Liver (tissue), 9 donors: ENCODE results near the gene HOXD11. TPM values are rescaled to one million over a fixed set of nuclear protein-coding genes. Genes with fewer than 3 reads are reported as not detected.

ENCODE experiments used
- DNase-seq: peaks from one replicate; pipeline ENCODE4 v3.0.0-alpha.2; 2017; ENCODE audit warnings: low spot score
- H3K27ac ChIP-seq, 2 donors: one replicate each; pipeline ENCODE4 v1.7.0; 2013; ENCODE audit warnings: inconsistent platforms in 2 of 2, low read length in 2 of 2, control low read depth in 1 of 2, low read depth in 1 of 2, mild to moderate bottlenecking in 1 of 2
- H3K27me3 ChIP-seq, 4 donors: one replicate each; pipeline versions ENCODE4 v1.6.1 to v1.7.0; 2013; ENCODE audit warnings: low read length in 3 of 4, inconsistent platforms in 1 of 4, mild to moderate bottlenecking in 1 of 4, moderate library complexity in 1 of 4; ENCODE audit not compliant: control insufficient read depth in 4 of 4, insufficient read depth in 4 of 4
- H3K36me3 ChIP-seq, 4 donors: one replicate each; pipeline versions ENCODE4 v1.6.1 to v1.7.0; 2013; ENCODE audit warnings: low read length in 3 of 4, mild to moderate bottlenecking in 3 of 4, low read depth in 1 of 4, moderate library complexity in 1 of 4; ENCODE audit not compliant: control insufficient read depth in 4 of 4, insufficient read depth in 3 of 4
- H3K4me1 ChIP-seq, 4 donors: one replicate each; pipeline versions ENCODE4 v1.6.1 to v1.7.0; 2013; ENCODE audit warnings: low read length in 3 of 4, mild to moderate bottlenecking in 3 of 4, moderate library complexity in 1 of 4; ENCODE audit not compliant: control insufficient read depth in 4 of 4, insufficient read depth in 4 of 4
- H3K4me3 ChIP-seq, 3 donors: one replicate each; pipeline versions ENCODE4 v1.6.1 to v1.7.0; 2013; ENCODE audit warnings: low read length in 3 of 3, control low read depth in 1 of 3, low read depth in 1 of 3, mild to moderate bottlenecking in 1 of 3
- H3K9ac ChIP-seq, 2 donors: one replicate each; pipeline ENCODE4 v1.7.0; 2013; ENCODE audit warnings: low read length in 2 of 2, mild to moderate bottlenecking in 2 of 2, moderate library complexity in 2 of 2, control low read depth in 1 of 2, low read depth in 1 of 2
- H3K9me3 ChIP-seq, 4 donors: one replicate each; pipeline versions ENCODE4 v1.6.1 to v1.7.0; 2013; ENCODE audit warnings: low read length in 3 of 4; ENCODE audit not compliant: control insufficient read depth in 4 of 4
- ATF3 ChIP-seq: IDR thresholded peaks from 2 replicates; pipeline ENCODE4 v1.6.1; 2016; ENCODE audit warnings: antibody characterized with exemption
- CTCF ChIP-seq: fragments of 150-350 bp; IDR thresholded peaks from 2 replicates; pipeline ENCODE4 v1.5.1; 2017; ENCODE audit warnings: improper control_type of control experiment, low read depth, low read length; ENCODE audit not compliant: missing input control
- EGR1 ChIP-seq, 2 donors: IDR thresholded peaks; 2 replicates each; pipeline ENCODE4 v1.6.1; 2016 to 2018; ENCODE audit warnings: antibody characterized with exemption in 2 of 2, low read depth in 2 of 2
- FOXA1 ChIP-seq: IDR thresholded peaks from 2 replicates; pipeline ENCODE4 v1.6.1; 2016; ENCODE audit warnings: antibody characterized with exemption
- FOXA2 ChIP-seq: IDR thresholded peaks from 2 replicates; pipeline ENCODE4 v1.6.1; 2016; ENCODE audit warnings: antibody characterized with exemption
- GABPA ChIP-seq, 2 donors: IDR thresholded peaks in 1 of 2; conservative IDR thresholded peaks in 1 of 2; 2 replicates each; pipeline ENCODE4 v1.6.1; 2016; ENCODE audit warnings: antibody characterized with exemption in 2 of 2, mild to moderate bottlenecking in 1 of 2, moderate library complexity in 1 of 2
- HNF4A ChIP-seq, 2 donors: conservative IDR thresholded peaks; 2 replicates each; pipeline ENCODE4 v1.6.1; 2016; ENCODE audit warnings: antibody characterized with exemption in 2 of 2, mild to moderate bottlenecking in 2 of 2
- HNF4G ChIP-seq: IDR thresholded peaks from 2 replicates; pipeline ENCODE4 v1.6.1; 2016; ENCODE audit warnings: antibody characterized with exemption
- JUND ChIP-seq, 2 donors: IDR thresholded peaks; 2 replicates each; pipeline ENCODE4 v1.6.1; 2016; ENCODE audit warnings: antibody characterized with exemption in 2 of 2
- MAX ChIP-seq: IDR thresholded peaks from 2 replicates; pipeline ENCODE4 v1.6.1; 2016; ENCODE audit warnings: antibody characterized with exemption
- NR2F2 ChIP-seq: IDR thresholded peaks from 2 replicates; pipeline ENCODE4 v1.6.1; 2016; ENCODE audit warnings: antibody characterized with exemption
- RAD21 ChIP-seq, 2 donors: IDR thresholded peaks; 2 replicates each; pipeline ENCODE4 v1.6.1; 2016; ENCODE audit warnings: antibody characterized with exemption in 2 of 2, mild to moderate bottlenecking in 2 of 2
- REST ChIP-seq: IDR thresholded peaks from 2 replicates; pipeline ENCODE4 v1.6.1; 2016; ENCODE audit warnings: antibody characterized with exemption, mild to moderate bottlenecking
- RXRA ChIP-seq, 2 donors: IDR thresholded peaks; 2 replicates each; pipeline ENCODE4 v1.6.1; 2017 to 2018; ENCODE audit warnings: antibody characterized with exemption in 2 of 2, mild to moderate bottlenecking in 1 of 2
- SP1 ChIP-seq: IDR thresholded peaks from 2 replicates; pipeline ENCODE4 v1.6.1; 2018; ENCODE audit warnings: antibody characterized with exemption, mild to moderate bottlenecking
- TAF1 ChIP-seq: conservative IDR thresholded peaks from 2 replicates; pipeline ENCODE4 v1.6.1; 2016; ENCODE audit warnings: antibody characterized with exemption, mild to moderate bottlenecking
- YY1 ChIP-seq: IDR thresholded peaks from 2 replicates; pipeline ENCODE4 v1.6.1; 2016; ENCODE audit warnings: antibody characterized with exemption, mild to moderate bottlenecking
- ZBTB33 ChIP-seq: IDR thresholded peaks from 2 replicates; pipeline ENCODE4 v1.6.1; 2016; ENCODE audit warnings: antibody characterized with exemption
- WGBS: extraction: QIAGEN DNeasy Blood & Tissue Kit; methylation state at CpG from one replicate; pipeline ENCODE4 v1.1.7; 2013; 5-methylcytosine and 5-hydroxymethylcytosine counted together
- polyA plus RNA-seq, 2 donors: library from polyadenylated mRNA; stranded (reverse) in 1 of 2; unstranded in 1 of 2; fragments of 200-250 nt in 1 of 2; fragments of >200 nt in 1 of 2; fragmentation: Nextera tagmentation in 1 of 2; extraction: Ambion mirVana in 1 of 2; gene quantifications; one replicate each; pipeline versions ENCODE4 v1.2.1 to v1.2.3, GENCODE V29; 2013 to 2015
- total RNA-seq, 2 donors: library from RNA; depleted of rRNA; stranded (reverse); fragments of >200 nt; gene quantifications; one replicate each; pipeline ENCODE4 v1.2.3, GENCODE V29; 2014
- donor health status: healthy.
- donor health status: healthy.
- donor health status: healthy.
- donor health status: healthy.
- donor health status: healthy.

Gene HOXD11
- total and polyA plus RNA-seq, 4 donors, result not detected

- H3K27me3 ChIP-seq, result peaks cover 7 to 63% (median 25%) of the 10 kb centered on the region in 4 donors
- no peak for DNase-seq
- peaks cover 4 to 22% (median 11%) of the 10 kb centered on the region in 4 donors for H3K4me1 ChIP-seq
- whole genome bisulfite sequencing, result 26% methylated on average over 4 of the region's 4 CpGs
- no peak for TF ChIP-seq ATF3
- no peak for TF ChIP-seq GABPA (IDR thresholded peaks at IDR 0.05 in 1 of 2, conservative IDR thresholded peaks at IDR 0.05 in 1 of 2)
- H3K9me3 ChIP-seq, result peaks cover 0 to 11% (median 0%) of the 10 kb centered on the region in 4 donors
- no peak overlapping the region for H3K9ac ChIP-seq
- no peak overlapping the region for H3K4me3 ChIP-seq
- no peak overlapping the region for H3K27ac ChIP-seq
- no peaks in the 10 kb centered on the region for H3K36me3 ChIP-seq
Measured at GRCh38 chr2:176131848-176132158, 24.7 kb downstream of the HOXD11 start.

- Histone ChIP-seq H3K27ac (no peak overlapping the region), H3K9ac (no peak overlapping the region), H3K4me3 (peak overlapping the region in 1 of 3 donors; percentile 13), H3K9me3 (peaks cover 0 to 11% (median 0%) of the 10 kb centered on the region in 4 donors), H3K27me3 (peaks cover 11 to 60% (median 23%) of the 10 kb centered on the region in 4 donors), H3K36me3 (no peaks in the 10 kb centered on the region), H3K4me1 (peaks cover 4 to 22% (median 12%) of the 10 kb centered on the region in 4 donors)
- 14% methylated on average over 33 of the region's 33 CpGs for WGBS
- no peak for DNase-seq
- TF ChIP-seq FOXA2 (no peak), EGR1 (IDR thresholded peaks at IDR 0.05; ENCODE audit: low read depth in 2 of 2) (no peak), MAX (no peak), YY1 (no peak), ATF3 (no peak), RAD21 (IDR thresholded peaks at IDR 0.05) (no peak), ZBTB33 (no peak), NR2F2 (no peak), RXRA (IDR thresholded peaks at IDR 0.05) (no peak), TAF1 (no peak), REST (no peak), FOXA1 (no peak), HNF4G (no peak), HNF4A (conservative IDR thresholded peaks at IDR 0.05) (no peak), JUND (IDR thresholded peaks at IDR 0.05) (no peak), SP1 (no peak), GABPA (IDR thresholded peaks at IDR 0.05 in 1 of 2, conservative IDR thresholded peaks at IDR 0.05 in 1 of 2) (no peak), CTCF (no peak)
Measured at GRCh38 chr2:176132205-176133171, 25.4 kb downstream of the HOXD11 start.
